Astrocyte of the cerebellum (primary cell): ENCODE data around the gene OR10AD1.
"Not testable (repeated sequence)": the region's sequence is repeated elsewhere in the genome, so short reads cannot be mapped to it uniquely, and the experiment has no call there.

ENCODE experiments used
- DNase-seq: peaks from one replicate; pipeline ENCODE4 v3.0.0-alpha.2; 2011; ENCODE audit warnings: low read depth
- H3K4me3 ChIP-seq: 2 replicates; pipeline ENCODE4 v1.5.1; 2011; ENCODE audit warnings: mild to moderate bottlenecking, low read depth, low read length, moderate library complexity
- CTCF ChIP-seq: IDR thresholded peaks from 2 replicates; pipeline ENCODE4 v1.5.1; 2012; ENCODE audit warnings: low read length, low read depth, moderate library complexity, mild to moderate bottlenecking; ENCODE audit errors: missing control alignments
- in situ Hi-C: cut with HindIII; loops from 2 replicates; pipeline ENCODE4 v1.10.0; 2017; ENCODE audit warnings: low sequenced_read_pairs

OR10AD1 gene

GRCh38 chr12:48220701-48221100 is 17.6 kb upstream of the OR10AD1 start:
- H3K4me3 ChIP-seq, result no peak overlapping the region
- DNase-seq, result no peak
- in situ Hi-C loops, result no loop called here
- no peak for TF ChIP-seq CTCF

- no peak for TF ChIP-seq CTCF
- H3K4me3 ChIP-seq, result no peak overlapping the region
- in situ Hi-C loops, result no loop called here
- DNase-seq, result no peak
Observed at GRCh38 chr12:48219631-48220030, 16.5 kb upstream of the OR10AD1 start.

GRCh38 chr12:48216785-48217184 is 13.7 kb upstream of the OR10AD1 start:
- no peak for TF ChIP-seq CTCF
- no peak for DNase-seq
- H3K4me3 ChIP-seq, result no peak overlapping the region
- in situ Hi-C loops, result no loop called here

- DNase-seq, H3K4me3 ChIP-seq, in situ Hi-C loops: not testable (repeated sequence)
Observed at GRCh38 chr12:48209495-48209894, 6.4 kb upstream of the OR10AD1 start.

GRCh38 chr12:48202766-48203165 is 326 bp downstream of the OR10AD1 start:
- no peak for TF ChIP-seq CTCF
- in situ Hi-C loops, result no loop called here

GRCh38 chr12:48201516-48201915 is 1.6 kb downstream of the OR10AD1 start:
- no peak overlapping the region for H3K4me3 ChIP-seq
- no peak for TF ChIP-seq CTCF
- in situ Hi-C loops, result no loop called here
- DNase-seq, result no peak

More at GRCh38 chr12:48202766-48203165, 326 bp downstream of the OR10AD1 start:
- no peak overlapping the region for H3K4me3 ChIP-seq
- DNase-seq, result no peak

GRCh38 chr12:48201091-48201490 is 2.0 kb downstream of the OR10AD1 start:
- TF ChIP-seq CTCF, result no peak

More at GRCh38 chr12:48201091-48201490, 2.0 kb downstream of the OR10AD1 start:
- in situ Hi-C loops, result no loop called here
- H3K4me3 ChIP-seq, result no peak overlapping the region
- no peak for DNase-seq
